SK-N-SH (cell line): ENCODE results near the gene SCART1.
"Not testable (repeated sequence)": the region's sequence is repeated elsewhere in the genome, so short reads cannot be mapped to it uniquely, and the experiment has no call there.

Experiments
- CTCF ChIP-seq: fragments of 200-600 bp; sonication (generic); IDR thresholded peaks from 2 replicates; pipeline ENCODE4 v1.6.1; 2017; ENCODE audit warnings: antibody characterized with exemption, mild to moderate bottlenecking, moderate library complexity
- GATA2 ChIP-seq: sonication (generic); formaldehyde crosslinking; IDR thresholded peaks from 2 replicates; pipeline ENCODE4 v1.5.0; 2020; ENCODE audit warnings: mild to moderate bottlenecking, missing genetic modification reagents
- JUND ChIP-seq: IDR thresholded peaks from 2 replicates; pipeline ENCODE4 v1.4.0; 2012
- MAX ChIP-seq: IDR thresholded peaks from 2 replicates; pipeline ENCODE4 v1.4.0; 2012; ENCODE audit warnings: low read depth
- MEF2A ChIP-seq: IDR thresholded peaks from 2 replicates; pipeline ENCODE4 v1.4.0; 2012; ENCODE audit warnings: low read depth, borderline replicate concordance
- POLR2AphosphoS5 ChIP-seq: IDR thresholded peaks from 2 replicates; pipeline ENCODE4 v1.6.1; 2012; ENCODE audit warnings: low read depth, low read length
- RAD21 ChIP-seq: IDR thresholded peaks from 2 replicates; pipeline ENCODE4 v1.6.1; 2012; ENCODE audit warnings: mild to moderate bottlenecking, low read length
- RFX5 ChIP-seq: IDR thresholded peaks from 2 replicates; pipeline ENCODE4 v1.6.1; 2012; ENCODE audit warnings: mild to moderate bottlenecking, improper control_type of control experiment, low read length
- SMC3 ChIP-seq: IDR thresholded peaks from 2 replicates; pipeline ENCODE4 v1.6.1; 2012; ENCODE audit warnings: low read depth, low read length, improper control_type of control experiment
- TAF1 ChIP-seq: IDR thresholded peaks from 2 replicates; pipeline ENCODE4 v1.6.1; 2012; ENCODE audit warnings: low read depth, mild to moderate bottlenecking, low read length, moderate library complexity, borderline replicate concordance
- TEAD4 ChIP-seq: IDR thresholded peaks from 2 replicates; pipeline ENCODE4 v1.4.0; 2012; ENCODE audit warnings: mild to moderate bottlenecking, borderline replicate concordance; ENCODE audit not compliant: insufficient read depth
- YY1 ChIP-seq: IDR thresholded peaks from 2 replicates; pipeline ENCODE4 v1.4.0; 2012; ENCODE audit warnings: low read depth, mild to moderate bottlenecking

- TF ChIP-seq MEF2A; RFX5; RAD21; TAF1; CTCF; JUND; POLR2AphosphoS5; MAX; YY1; GATA2 (CRISPR knock-in tag); SMC3; TEAD4: not testable (repeated sequence)
Observed at GRCh38 chr10:133414401-133414800, 39.3 kb upstream of the SCART1 start.
